Motor neuron (in vitro differentiated cells): ENCODE results near the gene SGMS1. TPM values are rescaled to one million over a fixed set of nuclear protein-coding genes. Genes with fewer than 3 reads are reported as not detected.
A peak's percentile ranks its signal among the peaks of the same experiment; 100 is the strongest.

Experiments used
- ATAC-seq, 8 experiments: fragments of 200-7000 bp; cut with Tn5 transposase; replicated peaks in 6 of 8; 2 replicates each; pipeline ENCODE4 v1.8.0; 2021; ENCODE audit warnings: mild to moderate bottlenecking in 8 of 8, moderate library complexity in 8 of 8
- H3K27ac ChIP-seq, 2 donors: fragments of 250-450 bp; sonication (Bioruptor Pico); 2 replicates each; pipeline ENCODE4 v1.9.0; 2021; ENCODE audit warnings: antibody characterized with exemption in 2 of 2, mild to moderate bottlenecking in 2 of 2, moderate library complexity in 1 of 2
- H3K4me1 ChIP-seq, 2 donors: fragments of 250-450 bp; sonication (Bioruptor Pico); replicated peaks in 1 of 2; 2 replicates each; pipeline ENCODE4 v1.6.1; 2021; ENCODE audit warnings: antibody characterized with exemption in 2 of 2, mild to moderate bottlenecking in 2 of 2, moderate library complexity in 1 of 2
- H3K4me3 ChIP-seq, 5 donors: fragments of 250-450 bp; sonication (Bioruptor Pico); 2 replicates each; pipeline ENCODE4 v1.9.0; 2021; ENCODE audit warnings: antibody characterized with exemption in 5 of 5, mild to moderate bottlenecking in 5 of 5, moderate library complexity in 4 of 5
- WGBS, 10 experiments: fragments of 450-650 bp; shearing (Covaris generic); methylation state at CpG; one replicate each; pipeline ENCODE4 v1.0.0; 2022; 5-methylcytosine and 5-hydroxymethylcytosine counted together
- in situ Hi-C, 9 experiments: fragments of 400-800 bp; cut with MboI; loops; one replicate each; pipeline ENCODE4 v1.15.0; 2021; ENCODE audit warnings: low sequenced_read_pairs in 9 of 9, low pct_unique_long_range_greater_than_20kb in 2 of 9; ENCODE audit not compliant: unreplicated experiment in 9 of 9
- total RNA-seq, 8 experiments: library from RNA; unstranded; fragments of 300-600 nt; gene quantifications; 2 replicates each; pipeline versions ENCODE4 v1.2.3 to v1.2.4, GENCODE V29; 2022

Gene SGMS1
- total RNA-seq, 8 experiments from 2014 or later = 8.5 to 31.0 (median 19.8) TPM

DNA sequence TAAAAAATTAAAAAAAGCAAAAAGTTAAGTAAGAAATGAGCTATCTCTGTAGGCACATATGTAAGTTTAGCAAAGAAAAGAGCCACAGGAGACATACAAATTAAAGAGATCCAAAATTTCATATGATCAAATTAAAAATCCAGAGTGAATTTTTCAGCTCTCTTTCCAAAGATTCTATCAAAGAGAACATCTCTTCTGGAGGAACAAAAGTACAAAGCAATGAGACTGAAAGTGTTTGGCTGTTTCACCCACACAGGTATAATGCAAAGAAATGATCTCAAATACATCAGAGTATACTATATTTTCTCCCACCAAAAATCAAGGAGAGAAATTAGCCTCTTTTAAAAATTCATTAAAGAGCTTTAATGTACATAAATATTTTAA, 297.6 kb downstream of the SGMS1 start:
- H3K4me1 ChIP-seq = peaks cover 3 to 10% of the 10 kb centered on the region in 2 donors
- in situ Hi-C loops = no loop called here
- no peak overlapping the region for H3K27ac ChIP-seq
- no peak overlapping the region for H3K4me3 ChIP-seq
- ATAC-seq = no peak

DNA sequence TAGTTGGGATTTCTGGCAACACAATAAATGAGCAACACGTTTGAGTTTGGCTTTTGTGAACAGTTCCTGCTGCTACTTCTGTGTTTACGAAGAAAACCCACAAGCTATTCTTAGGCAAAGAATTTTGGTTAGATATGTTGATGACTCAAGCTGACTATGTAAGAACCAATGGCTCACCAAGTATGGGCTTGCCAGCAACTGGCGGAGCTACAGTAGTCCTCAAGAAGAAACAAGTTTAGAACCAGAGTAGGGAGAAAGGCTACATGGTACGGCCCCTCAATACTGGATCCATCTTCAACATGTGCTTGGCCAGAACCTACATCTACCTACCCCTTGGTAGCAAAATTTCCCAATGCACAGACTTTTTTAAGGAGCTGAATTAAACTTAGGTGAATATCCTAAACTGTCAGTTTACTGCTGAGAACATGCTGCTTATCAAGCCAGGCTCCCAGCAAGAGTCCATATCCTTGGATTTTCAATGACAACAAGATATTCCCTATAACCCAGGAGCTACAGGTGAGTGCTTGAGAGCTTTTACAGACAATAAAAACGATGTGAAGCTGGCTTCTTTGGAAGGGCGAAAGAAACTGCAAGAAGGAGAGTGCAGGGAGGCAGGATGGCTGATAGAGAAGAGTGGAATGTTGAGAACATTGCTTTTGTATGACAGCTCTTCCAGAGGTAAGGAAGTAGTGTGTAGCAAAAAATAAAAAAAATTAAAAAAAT, 298.1 kb downstream of the SGMS1 start:
- peak in 2 of 8 experiments; percentile 68 to 72 for ATAC-seq
- in situ Hi-C loops = no loop called here
- Histone ChIP-seq H3K4me3 (no peak overlapping the region), H3K4me1 (peaks cover 3 to 10% of the 10 kb centered on the region in 2 donors), H3K27ac (no peak overlapping the region)
- WGBS, 10 experiments = 4 to 76% (median 37%) methylated on average over 1 to 6 of the region's 6 CpGs

DNA sequence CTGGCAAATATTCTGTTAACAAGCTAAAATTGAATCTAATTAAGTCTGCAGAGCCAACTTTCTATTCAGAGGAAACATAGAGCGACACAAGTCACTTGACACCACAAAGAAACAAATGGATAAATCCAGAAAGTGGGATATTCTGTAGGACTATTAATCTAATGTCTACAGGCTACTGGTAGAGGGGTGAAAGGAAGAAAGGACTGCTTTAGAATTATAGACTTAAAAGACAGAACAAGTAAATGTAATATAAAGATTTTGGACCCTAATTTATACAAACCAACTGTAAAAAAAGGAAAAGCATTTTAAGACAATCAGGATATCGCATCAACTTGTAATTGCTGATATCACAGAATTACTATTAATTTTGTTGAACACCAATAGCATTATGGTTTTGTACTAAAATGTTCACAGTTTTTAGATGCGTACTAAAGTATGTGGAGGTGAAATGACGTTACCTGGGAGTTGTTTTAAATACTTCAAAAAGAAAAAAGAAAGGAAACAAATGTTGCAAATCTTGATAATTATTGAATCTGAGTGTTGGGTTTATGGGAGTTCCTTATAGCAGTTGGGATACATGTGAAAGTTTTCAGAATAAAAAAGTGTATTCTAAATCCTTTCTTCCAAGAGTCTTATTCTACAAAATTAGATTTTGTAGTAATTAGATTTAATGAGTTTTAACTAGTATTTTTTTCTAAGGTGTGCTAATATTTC, 298.9 kb downstream of the SGMS1 start:
- H3K4me1 ChIP-seq = peaks cover 3 to 10% of the 10 kb centered on the region in 2 donors
- no peak overlapping the region for H3K27ac ChIP-seq
- no peak for ATAC-seq
- H3K4me3 ChIP-seq = no peak overlapping the region
- in situ Hi-C loops = no loop called here
- 83 to 100% (median 96%) methylated on average over 2 to 4 of the region's 4 CpGs for WGBS, 10 experiments

DNA sequence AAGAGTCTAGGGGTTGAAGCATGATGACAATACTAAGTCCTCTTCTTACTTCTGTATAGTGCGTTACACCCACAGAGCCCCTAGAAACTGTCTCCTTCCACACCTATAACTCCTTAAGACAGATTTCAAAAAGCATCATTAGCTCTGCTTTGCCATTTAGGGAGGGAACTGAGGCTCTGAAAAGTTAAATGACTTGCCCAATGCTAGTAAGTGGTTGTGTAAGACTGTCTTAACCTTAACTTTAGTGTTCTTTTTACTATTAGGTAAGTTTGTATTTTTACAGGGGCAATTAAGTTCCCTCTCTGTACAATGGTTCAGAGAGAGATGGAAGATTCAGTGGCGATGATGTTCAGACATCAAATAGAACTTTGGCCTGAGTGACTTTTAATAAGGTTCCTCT, 299.7 kb downstream of the SGMS1 start:
- no peak for ATAC-seq
- no peak overlapping the region for H3K27ac ChIP-seq
- no peak overlapping the region for H3K4me3 ChIP-seq
- 100% methylated on average over 1 to 2 of the region's 2 CpGs; no CpG with 5 or more reads in 2 of the 10 experiments for WGBS, 10 experiments
- in situ Hi-C loops = no loop called here
- H3K4me1 ChIP-seq = peaks cover 3 to 10% of the 10 kb centered on the region in 2 donors

DNA sequence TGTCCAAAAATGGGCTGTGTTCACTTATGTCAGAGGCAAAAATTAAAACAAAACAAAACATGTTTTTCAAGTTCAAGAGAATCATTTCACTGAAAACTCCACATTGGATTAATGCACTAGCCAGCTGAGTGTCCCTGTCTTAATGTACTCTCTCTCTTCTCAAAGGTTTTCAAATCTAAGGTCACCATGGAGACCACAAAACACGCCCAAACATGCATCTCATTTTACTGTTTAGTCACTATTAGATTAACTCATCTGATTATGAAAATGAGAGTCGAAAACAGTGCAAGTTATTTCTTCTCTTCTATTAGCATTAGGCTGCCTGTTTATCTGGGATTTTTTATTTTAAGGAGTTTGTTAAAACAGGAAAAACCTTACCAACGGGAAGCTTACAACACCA, 301.7 kb downstream of the SGMS1 start:
- Histone ChIP-seq H3K4me1 (peaks cover 3 to 10% of the 10 kb centered on the region in 2 donors), H3K27ac (no peak overlapping the region), H3K4me3 (no peak overlapping the region)
- WGBS, 10 experiments = 0 to 90% (median 50%) methylated on average over 1 to 2 of the region's 3 CpGs; no CpG with 5 or more reads in 2 of the 10 experiments
- peak; percentile 55 to 82 (median 62) for ATAC-seq
- in situ Hi-C loops = no loop called here

DNA sequence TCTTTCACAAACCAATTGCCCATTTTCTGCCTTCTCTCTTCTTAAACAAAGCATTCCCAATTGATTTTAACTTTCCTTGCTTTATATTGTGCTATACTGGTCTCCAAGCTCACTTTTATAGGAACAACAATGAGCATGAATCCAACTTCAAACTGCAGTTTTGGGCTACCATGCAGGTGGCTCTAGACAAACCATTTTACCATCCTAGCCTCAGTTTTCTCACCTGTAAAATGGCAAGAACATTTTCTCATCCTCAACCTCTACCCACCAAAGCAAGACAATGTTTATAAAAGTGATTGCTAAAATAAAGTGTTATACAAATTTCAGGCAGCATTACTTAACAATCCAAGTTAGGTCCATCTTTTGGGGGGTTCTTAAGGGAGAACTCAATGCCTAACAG, 305.6 kb downstream of the SGMS1 start:
- Histone ChIP-seq H3K4me1 (peaks cover 3 to 10% of the 10 kb centered on the region in 2 donors), H3K27ac (no peak overlapping the region), H3K4me3 (no peak overlapping the region)
- in situ Hi-C loops = no loop called here
- no peak for ATAC-seq

DNA sequence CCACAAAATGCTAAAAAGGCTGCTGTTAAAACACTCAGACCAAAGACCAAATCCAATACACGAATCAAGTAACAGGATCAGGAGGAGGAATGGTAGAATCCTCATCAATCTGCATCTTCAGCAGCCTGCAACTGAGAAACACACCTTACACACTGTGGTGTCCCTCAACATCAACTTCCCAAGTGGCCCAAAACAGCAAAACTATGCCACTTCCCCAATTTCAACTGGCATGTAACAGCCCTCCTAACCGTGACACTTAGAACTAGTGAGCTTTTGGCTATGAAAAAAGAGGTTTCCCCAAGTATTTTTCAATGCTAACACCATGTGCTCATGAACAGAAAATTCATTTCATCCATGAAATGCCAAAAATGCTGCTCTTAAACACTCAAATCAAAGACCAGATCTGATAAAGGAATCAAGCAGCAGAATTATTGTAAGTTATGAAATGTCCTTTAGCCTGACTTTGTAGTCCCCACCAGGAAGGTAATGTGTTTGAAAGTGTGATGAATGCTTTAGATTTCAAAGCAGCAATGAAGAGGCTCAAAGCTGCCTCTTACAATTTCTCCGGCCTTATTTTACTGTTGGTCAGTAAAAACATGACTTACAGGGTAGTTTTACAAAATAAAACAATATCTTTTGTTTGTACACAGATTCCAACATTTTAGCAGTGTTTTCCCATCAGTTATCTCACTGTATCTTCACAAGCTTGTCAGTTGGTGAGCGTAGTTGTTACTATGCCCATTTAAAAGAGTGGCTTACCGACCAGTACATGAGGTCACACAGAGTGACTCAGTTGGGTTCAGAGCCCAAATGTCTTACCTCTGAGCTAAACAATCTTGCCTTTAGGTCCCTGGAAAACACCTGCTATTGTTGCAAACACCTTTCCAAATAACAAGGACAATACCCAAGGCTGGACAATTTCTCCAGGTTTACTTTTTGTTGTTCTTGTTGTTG, 306.8 kb downstream of the SGMS1 start:
- no peak for ATAC-seq
- WGBS, 10 experiments = 72 to 92% (median 87%) methylated on average over 2 to 5 of the region's 5 CpGs; no CpG with 5 or more reads in 1 of the 10 experiments
- Histone ChIP-seq H3K4me1 (peaks cover 3 to 7% of the 10 kb centered on the region in 2 donors), H3K4me3 (no peak overlapping the region), H3K27ac (no peak overlapping the region)
- in situ Hi-C loops = no loop called here

DNA sequence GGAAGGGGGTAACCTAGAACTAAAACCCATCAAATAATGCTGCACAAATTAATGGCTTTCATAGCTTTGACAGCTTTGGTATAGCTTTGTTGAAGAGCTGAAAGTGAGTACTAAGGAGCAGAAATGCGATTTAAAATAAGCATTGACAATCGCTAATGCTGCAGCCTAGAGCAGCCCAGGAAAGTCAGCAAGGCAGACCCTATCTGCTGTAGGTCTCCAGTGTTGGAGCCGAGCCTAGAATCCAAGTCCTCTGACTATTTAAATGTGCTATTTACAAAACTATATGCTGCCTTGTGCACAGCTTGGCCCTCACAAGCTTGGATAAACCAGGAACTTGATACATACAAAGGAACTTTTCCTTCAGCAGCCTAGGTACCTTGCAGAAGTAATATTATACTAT, 307.6 kb downstream of the SGMS1 start:
- no peak for ATAC-seq
- Histone ChIP-seq H3K4me1 (no peaks in the 10 kb centered on the region), H3K27ac (no peak overlapping the region), H3K4me3 (no peak overlapping the region)
- in situ Hi-C loops = no loop called here
- WGBS, 10 experiments = 0 to 95% (median 60%) methylated on average over 1 to 3 of the region's 3 CpGs; no CpG with 5 or more reads in 3 of the 10 experiments

DNA sequence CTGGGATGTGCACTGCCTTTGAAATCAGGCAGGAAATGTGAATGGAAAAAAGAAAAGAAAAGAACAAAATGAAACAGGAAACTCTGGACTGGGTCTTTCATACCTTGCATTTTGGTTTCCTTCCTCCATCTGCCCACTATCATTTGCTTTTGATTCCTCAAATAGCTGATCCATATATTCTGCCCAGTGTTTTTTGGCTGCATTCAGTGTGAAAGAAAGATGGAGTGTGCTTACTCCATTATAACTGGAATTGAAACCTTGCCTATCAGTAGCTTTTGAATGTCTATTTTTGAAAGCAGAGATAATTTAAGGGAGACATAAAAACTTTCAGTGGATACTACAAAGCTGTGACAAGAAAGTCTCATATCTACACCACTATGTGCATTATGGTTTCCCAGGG, 308.3 kb downstream of the SGMS1 start:
- in situ Hi-C loops = no loop called here
- no peak overlapping the region for H3K4me3 ChIP-seq
- no peak overlapping the region for H3K27ac ChIP-seq
- no peak for ATAC-seq
- H3K4me1 ChIP-seq = no peaks in the 10 kb centered on the region

DNA sequence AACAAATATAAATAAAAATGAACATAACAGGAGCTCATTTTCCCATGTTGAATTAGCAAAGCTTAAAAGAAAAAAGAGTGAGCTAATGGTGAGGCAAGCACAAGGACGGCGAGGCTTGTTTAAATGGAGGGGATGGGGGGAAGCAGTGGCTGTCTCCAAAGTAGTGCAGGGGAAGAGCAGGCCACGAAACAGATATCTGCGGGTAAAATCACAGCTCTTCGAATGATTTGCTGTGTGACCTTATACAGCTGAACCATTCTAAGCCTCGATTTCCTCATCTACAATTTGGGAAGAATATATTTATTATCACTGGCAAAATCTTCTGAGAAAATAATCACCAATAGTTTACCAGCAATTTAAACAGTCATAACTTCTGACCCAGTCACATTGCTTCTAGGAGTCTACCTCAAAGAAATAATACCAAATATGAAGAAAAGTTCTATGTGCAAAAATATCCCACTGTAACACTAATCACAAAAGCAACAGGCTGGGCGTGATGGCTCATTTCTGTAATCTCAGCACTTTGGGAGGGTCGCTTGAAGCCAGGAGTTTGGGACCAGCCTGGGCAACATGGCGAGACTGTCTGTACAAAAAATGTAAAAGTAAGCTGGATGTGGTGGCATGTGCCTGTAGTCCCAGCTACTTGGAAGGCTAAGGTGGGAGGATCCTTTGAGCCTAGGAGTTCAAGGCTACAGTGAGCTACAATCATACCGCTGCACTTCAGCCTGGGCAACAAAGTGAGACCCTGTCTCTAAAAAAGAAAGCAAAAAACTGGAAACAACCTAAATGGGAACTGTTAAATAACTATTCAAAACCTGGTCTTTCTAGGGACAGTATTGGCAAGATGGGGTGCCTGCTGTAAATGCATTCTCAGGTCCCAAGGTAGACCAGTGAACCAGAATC, 309.3 kb downstream of the SGMS1 start:
- 89 to 97% (median 94%) methylated on average over 3 to 10 of the region's 10 CpGs; no CpG with 5 or more reads in 1 of the 10 experiments for WGBS, 10 experiments
- Histone ChIP-seq H3K27ac (no peak overlapping the region), H3K4me1 (no peaks in the 10 kb centered on the region), H3K4me3 (no peak overlapping the region)
- no peak for ATAC-seq
- in situ Hi-C loops = no loop called here

DNA sequence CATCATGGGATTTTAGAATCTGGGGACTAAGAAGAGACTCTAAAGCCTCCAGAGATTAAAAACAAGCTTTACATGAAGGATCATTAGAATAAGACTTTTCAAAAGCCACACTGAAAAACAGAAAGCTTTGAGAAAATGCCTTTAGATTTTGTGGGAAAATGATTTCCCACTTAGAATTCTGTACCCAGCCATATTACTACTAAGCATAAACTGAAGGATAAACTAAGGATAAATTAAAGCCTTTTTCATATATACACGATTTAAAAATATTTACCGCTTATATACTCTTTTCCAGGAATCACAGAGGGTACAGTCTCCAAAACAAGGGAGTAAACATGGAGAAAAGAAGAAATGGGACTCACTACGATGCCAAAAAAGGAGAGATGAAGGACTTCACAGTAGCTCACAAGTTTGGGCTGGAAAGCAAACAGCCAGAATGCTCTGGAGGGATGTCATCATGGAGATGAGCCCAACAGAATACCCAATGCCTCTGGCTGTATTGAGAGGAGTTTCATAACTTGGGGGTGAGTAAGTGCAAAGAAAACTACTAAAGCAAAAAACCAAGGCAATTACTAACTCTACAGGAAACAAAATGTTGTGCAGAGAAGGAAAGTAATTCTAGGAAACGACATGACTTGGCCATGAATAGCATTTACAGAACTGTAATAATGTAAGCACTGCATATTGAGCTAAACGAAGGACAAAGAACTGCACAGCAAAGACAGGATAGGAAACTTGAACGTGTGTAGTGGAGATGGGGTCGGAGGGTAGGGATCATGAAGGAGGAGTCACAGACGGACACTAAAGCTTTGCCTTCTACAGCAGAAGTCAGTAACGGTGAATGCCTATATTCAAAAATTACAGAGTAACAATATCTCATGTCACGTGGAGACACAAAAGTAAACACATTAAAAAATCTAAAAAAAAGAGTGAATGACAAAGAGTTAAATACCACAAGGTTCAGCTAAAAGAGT, 311.0 kb downstream of the SGMS1 start:
- H3K4me3 ChIP-seq = no peak overlapping the region
- peak in 2 of 8 experiments; percentile 52 to 71 for ATAC-seq
- H3K27ac ChIP-seq = no peak overlapping the region
- no peaks in the 10 kb centered on the region for H3K4me1 ChIP-seq
- in situ Hi-C loops = no loop called here
- 71 to 94% (median 90%) methylated on average over 6 to 10 of the region's 10 CpGs for WGBS, 10 experiments
